CD4-positive, alpha-beta T cell treated with Interleukin-4 for 4 hours (primary cell): ENCODE data around the gene MPP2.
"Not testable (repeated sequence)": the region's sequence is repeated elsewhere in the genome, so short reads cannot be mapped to it uniquely, and the experiment has no call there.

Experiments
- DNase-seq: peaks from one replicate; pipeline ENCODE4 v3.0.0-alpha.2; 2020

The MPP2 gene

GRCh38 chr17:43844241-43844640 is 63.1 kb downstream of the MPP2 start:
- no peak for DNase-seq

- no peak for DNase-seq
Measured at GRCh38 chr17:43842975-43843325, 64.4 kb downstream of the MPP2 start.

- DNase-seq: not testable (repeated sequence)
Measured at GRCh38 chr17:43842091-43842974, 65.0 kb downstream of the MPP2 start.

DNA sequence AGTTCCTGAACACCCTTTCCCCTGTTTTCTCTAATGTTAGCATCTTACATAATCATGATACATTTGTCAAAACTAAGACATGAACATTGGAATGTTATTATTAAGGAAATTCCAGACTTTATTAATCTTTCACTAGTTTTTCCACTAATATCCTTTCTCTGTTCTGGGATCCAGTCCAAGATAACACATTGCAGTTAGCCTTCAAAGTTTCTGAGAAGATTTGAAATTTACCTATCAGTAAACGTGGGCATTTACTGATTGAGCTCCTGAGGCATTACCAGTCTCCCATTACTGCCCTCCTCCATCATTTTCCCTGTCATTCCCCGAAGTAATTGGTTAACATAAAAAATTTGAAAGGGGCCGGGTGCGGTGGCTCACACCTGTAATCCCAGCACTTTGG is 66.1 kb downstream of the MPP2 start:
- DNase-seq: no peak

GRCh38 chr17:43840814-43841213 is 66.5 kb downstream of the MPP2 start:
- no peak for DNase-seq

DNA sequence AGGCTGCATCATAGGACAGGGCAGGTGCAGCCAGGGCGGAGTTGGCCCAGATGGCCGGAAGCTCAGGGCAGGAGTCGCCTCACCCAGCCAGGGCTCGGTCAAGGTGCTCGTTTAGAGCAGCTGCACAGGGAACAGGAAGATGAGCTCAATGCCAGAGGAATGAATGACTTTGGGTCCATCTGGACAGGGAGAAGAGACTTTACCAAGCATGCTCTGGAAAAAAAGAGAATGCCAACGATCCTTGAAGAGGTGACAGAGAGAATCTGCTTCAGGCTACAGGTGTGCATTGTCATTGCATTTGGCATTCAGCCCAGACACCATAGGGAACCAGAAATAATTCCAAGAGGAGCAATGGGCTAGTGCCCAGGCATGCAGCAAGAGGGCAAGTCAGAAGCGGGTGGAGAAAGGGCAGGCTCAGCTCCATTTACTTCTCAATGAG is 67.6 kb downstream of the MPP2 start:
- DNase-seq: no peak

GRCh38 chr17:43834106-43834505 is 73.2 kb downstream of the MPP2 start:
- DNase-seq: no peak

- DNase-seq: peak; percentile 8
Measured at GRCh38 chr17:43832976-43833829, 74.1 kb downstream of the MPP2 start, which contains the start of gene MPP3. Gene MPP3 (minus strand): TSS chr17:43833146. CDS start chr17:43831906, 1,240 bp downstream.

- no peak for DNase-seq
Measured at GRCh38 chr17:43832168-43832975, 75.0 kb downstream of the MPP2 start.

GRCh38 chr17:43831633-43832032 is 75.7 kb downstream of the MPP2 start:
- no peak for DNase-seq

DNA sequence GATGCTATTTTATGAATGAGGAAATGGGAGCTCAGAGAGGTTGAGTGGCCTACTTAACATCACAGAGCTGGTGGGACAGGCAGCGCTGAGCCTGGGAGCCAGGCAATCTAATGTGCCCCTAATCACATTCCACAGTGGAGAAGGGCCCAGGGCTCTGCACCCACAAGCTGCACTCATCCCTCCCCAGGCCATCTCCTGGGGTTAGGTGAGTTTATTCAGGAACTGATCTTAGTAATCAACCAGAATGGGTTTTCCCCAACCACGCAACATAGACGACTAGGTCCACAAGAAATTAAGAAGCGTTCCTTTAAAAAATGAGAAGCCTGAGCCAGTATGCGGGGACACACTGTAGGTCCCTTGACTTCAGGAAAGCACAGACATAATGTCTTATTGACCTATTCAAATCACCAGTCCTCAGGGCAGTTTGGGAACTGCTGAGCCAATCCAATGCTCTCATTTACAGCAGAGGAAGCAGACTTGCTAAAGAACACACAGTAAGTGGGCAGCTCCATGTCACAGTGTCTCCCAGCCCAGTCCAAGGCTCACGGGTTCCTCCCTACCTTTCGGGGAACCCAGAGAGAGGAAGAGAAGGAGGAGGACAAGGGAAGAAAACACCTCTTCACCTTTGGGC is 76.7 kb downstream of the MPP2 start:
- no peak for DNase-seq

GRCh38 chr17:43829738-43830137 is 77.6 kb downstream of the MPP2 start:
- DNase-seq: no peak

GRCh38 chr17:43827596-43827995 is 79.7 kb downstream of the MPP2 start:
- no peak for DNase-seq

DNA sequence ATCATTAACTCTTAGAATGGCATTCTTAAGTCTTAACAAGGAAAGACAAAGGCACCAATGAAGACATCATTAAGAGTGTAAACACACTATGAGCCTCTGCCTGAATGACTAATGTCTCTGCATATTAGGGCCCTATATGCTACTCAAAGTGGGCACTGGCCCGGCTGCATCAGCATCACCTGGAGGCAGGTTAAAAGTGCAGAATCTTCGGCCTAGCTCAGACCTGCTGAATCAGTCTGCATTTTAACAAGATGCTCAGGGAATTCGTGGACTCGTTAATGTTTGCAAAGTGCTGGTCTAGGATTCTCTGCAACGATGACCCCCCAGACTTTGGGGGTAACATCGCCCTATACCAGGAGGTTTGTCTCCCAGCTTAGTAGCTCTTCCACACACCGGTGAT is 81.1 kb downstream of the MPP2 start:
- DNase-seq: no peak

- no peak for DNase-seq
Measured at GRCh38 chr17:43825567-43825966, 81.8 kb downstream of the MPP2 start.
